ENCODE data around the gene CLK3. TPM values are rescaled to one million over a fixed set of nuclear protein-coding genes. Genes with fewer than 3 reads are reported as not detected.
"Not testable (repeated sequence)": the region's sequence is repeated elsewhere in the genome, so short reads cannot be mapped to it uniquely, and the experiment has no call there.

Gene CLK3
- total RNA-seq, 2 experiments from 2014 or later, result 134 to 148 TPM

DNA sequence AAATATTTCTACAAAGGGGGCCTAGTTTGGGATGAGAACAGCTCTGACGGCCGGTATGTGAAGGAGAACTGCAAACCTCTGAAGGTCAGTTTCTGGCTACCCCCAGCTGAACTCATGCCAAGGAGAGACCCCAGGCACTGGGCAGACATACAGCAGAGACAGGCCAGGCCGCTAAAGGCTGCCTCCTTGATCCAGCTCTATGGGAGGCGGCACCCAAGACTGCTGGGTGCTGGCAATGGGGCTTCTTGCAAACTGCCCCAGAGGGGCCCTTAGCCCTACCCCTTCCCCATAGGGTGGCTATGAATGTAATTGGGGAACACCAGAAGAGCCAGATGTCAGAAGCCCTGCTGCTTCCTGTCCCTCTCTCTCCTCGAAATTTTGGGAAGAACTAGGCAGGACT, 13.3 kb downstream of the CLK3 start:
- Mint-ChIP-seq H3K27ac (no peak overlapping the region), H3K4me1 (peaks cover 24% of the 10 kb centered on the region), H3K4me3 (no peak overlapping the region), H3K36me3 (peaks cover 29% of the 10 kb centered on the region), H3K27me3 (no peaks in the 10 kb centered on the region), H3K9me3 (no peaks in the 10 kb centered on the region)
- POLR2A ChIA-PET, result no interaction called here
- ATAC-seq (ENCODE audit: low read depth) (no peak), DNase-seq (no peak)

DNA sequence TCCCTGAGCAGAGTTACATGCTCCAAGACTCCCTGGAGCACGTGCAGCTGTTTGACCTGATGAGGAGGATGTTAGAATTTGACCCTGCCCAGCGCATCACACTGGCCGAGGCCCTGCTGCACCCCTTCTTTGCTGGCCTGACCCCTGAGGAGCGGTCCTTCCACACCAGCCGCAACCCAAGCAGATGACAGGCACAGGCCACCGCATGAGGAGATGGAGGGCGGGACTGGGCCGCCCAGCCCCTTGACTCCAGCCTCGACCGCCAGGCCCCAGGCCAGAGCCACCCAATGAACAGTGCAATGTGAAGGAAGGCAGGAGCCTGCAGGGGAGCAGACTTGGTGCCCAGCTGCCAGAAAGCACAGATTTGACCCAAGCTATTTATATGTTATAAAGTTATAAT, 14.1 kb downstream of the CLK3 start:
- H3K4me1 Mint-ChIP-seq, result peaks cover 24% of the 10 kb centered on the region
- H3K9me3 Mint-ChIP-seq; DNase-seq; POLR2A ChIA-PET; H3K27ac Mint-ChIP-seq; ATAC-seq (ENCODE audit: low read depth); H3K27me3 Mint-ChIP-seq; H3K4me3 Mint-ChIP-seq: not testable (repeated sequence)
- H3K36me3 Mint-ChIP-seq, result peaks cover 27% of the 10 kb centered on the region

- H3K36me3 Mint-ChIP-seq, result peaks cover 28% of the 10 kb centered on the region
- H3K4me1 Mint-ChIP-seq, result peaks cover 29% of the 10 kb centered on the region
- H3K27me3 Mint-ChIP-seq, result no peaks in the 10 kb centered on the region
- POLR2A ChIA-PET, result interaction anchor here (0.7 to 2.9 kb wide), 3 partner anchors 14 to 160 kb away, joined by 3 to 18 read pairs (median 4); partner anchors contain the start of gene CLK3
- no peak overlapping the region for H3K4me3 Mint-ChIP-seq
- H3K27ac Mint-ChIP-seq, result no peak overlapping the region
- no peak for ATAC-seq (ENCODE audit: low read depth)
- DNase-seq, result no peak
- H3K9me3 Mint-ChIP-seq, result no peaks in the 10 kb centered on the region
These were observed 14.8 kb downstream of the CLK3 start for GRCh38 chr15:74630284-74631086.

GRCh38 chr15:74631087-74631385, 15.4 kb downstream of the CLK3 start:
- ATAC-seq (ENCODE audit: low read depth) (no peak), DNase-seq (no peak)
- Mint-ChIP-seq H3K4me3 (no peak overlapping the region), H3K27ac (no peak overlapping the region), H3K27me3 (no peaks in the 10 kb centered on the region), H3K36me3 (peaks cover 26% of the 10 kb centered on the region), H3K9me3 (no peaks in the 10 kb centered on the region), H3K4me1 (peaks cover 28% of the 10 kb centered on the region)
- POLR2A ChIA-PET, result interaction anchor here (0.7 to 2.9 kb wide), 3 partner anchors 15 to 252 kb away, joined by 4 to 18 read pairs (median 5); partner anchors contain the start of gene CLK3

DNA sequence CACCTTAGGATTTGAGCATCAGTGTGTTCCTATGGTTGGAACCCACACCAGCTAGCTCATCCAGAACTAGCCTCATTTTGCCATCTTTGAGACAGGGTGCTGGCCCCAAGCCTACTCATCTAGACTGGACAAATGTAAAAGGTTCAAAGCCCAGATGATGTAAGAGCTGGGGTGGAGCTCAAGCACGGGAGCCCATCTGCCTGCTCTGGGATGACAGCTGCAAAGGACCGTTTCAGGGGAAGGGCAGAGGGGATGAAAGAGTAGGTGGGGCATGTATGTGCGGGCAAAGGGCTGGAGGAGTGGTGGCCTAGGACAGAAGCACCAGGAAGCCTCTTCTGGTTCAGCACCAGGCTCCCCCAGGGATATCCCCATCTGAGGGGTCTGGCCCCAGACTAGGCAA, 15.8 kb downstream of the CLK3 start:
- Mint-ChIP-seq H3K27me3 (no peaks in the 10 kb centered on the region), H3K4me1 (peaks cover 25% of the 10 kb centered on the region), H3K4me3 (no peak overlapping the region), H3K36me3 (peaks cover 24% of the 10 kb centered on the region), H3K9me3 (no peaks in the 10 kb centered on the region), H3K27ac (no peak overlapping the region)
- ATAC-seq (ENCODE audit: low read depth), result no peak
- DNase-seq, result no peak
- POLR2A ChIA-PET, result interaction anchor here (0.7 to 2.9 kb wide), 6 partner anchors 15 to 257 kb away, joined by 3 to 18 read pairs (median 4); partner anchors contain the start of gene CLK3

DNA sequence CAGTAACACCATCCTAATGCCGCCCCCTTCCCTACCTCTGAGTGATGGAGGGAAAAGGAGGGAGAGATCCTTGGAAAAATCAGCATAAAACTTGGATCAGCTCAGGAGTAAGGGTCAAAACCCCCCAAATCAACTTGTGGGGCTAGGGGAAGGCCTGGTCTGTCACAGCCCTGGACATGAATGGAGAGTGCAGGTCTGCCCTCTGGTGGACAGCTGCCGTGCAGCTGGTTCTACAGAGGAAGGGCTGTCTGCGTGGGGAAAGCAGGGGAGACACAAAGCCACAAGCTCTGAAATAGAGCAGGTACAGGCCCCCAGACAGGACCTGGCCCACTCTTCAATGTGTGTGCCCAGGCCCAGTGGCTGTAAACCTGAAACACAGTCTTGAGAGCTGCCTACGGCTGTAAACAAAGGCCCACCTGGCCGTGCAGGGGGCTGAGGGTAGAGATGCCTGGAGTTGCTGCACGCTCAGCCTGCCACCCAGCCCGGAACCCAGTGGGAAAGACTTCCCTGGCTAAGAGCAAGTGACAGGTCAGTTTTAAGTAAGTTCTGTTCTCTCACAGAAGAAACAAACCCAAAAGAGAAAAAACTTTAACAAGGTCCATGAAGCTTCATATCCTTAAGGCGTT, 16.4 kb downstream of the CLK3 start:
- POLR2A ChIA-PET, result interaction anchor here (0.8 to 2.9 kb wide), 6 partner anchors 16 to 257 kb away, joined by 3 to 18 read pairs (median 4); partner anchors contain the start of gene CLK3
- no peak overlapping the region for H3K4me3 Mint-ChIP-seq
- DNase-seq (peak; percentile 72), ATAC-seq (ENCODE audit: low read depth) (peak; percentile 54)
- H3K27me3 Mint-ChIP-seq, result no peaks in the 10 kb centered on the region
- H3K4me1 Mint-ChIP-seq, result peaks cover 20% of the 10 kb centered on the region
- peak overlapping the region; percentile 38 for H3K27ac Mint-ChIP-seq
- H3K9me3 Mint-ChIP-seq, result no peaks in the 10 kb centered on the region
- H3K36me3 Mint-ChIP-seq, result peaks cover 24% of the 10 kb centered on the region

DNA sequence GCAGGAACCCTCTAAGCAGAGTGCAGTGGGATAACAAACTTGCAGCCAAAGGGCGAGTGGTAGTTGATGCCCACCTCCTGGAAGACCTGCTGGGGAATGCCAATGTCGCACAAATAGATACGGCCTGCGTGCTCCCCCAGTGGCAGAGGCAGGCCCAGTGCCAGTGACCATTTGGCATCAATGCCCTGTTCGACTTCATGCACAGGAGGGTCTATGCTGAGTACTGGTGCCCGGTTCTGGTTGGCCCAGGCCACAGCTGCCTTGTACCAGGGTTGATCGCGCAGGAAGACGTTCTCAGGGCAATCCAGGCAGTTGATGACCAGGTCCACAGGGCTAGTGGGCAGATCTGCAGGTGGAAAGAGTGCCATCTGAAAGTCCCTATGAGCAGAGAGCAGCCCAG, 17.0 kb downstream of the CLK3 start:
- Mint-ChIP-seq H3K36me3 (peaks cover 20% of the 10 kb centered on the region), H3K9me3 (no peaks in the 10 kb centered on the region), H3K27ac (no peak overlapping the region), H3K27me3 (no peaks in the 10 kb centered on the region), H3K4me3 (no peak overlapping the region), H3K4me1 (peaks cover 16% of the 10 kb centered on the region)
- POLR2A ChIA-PET, result interaction anchor here (0.9 to 2.9 kb wide), 4 partner anchors 16 to 258 kb away, joined by 3 to 18 read pairs (median 4); partner anchors contain the start of gene CLK3
- no peak for ATAC-seq (ENCODE audit: low read depth)
- DNase-seq, result no peak

- Mint-ChIP-seq H3K27me3 (no peaks in the 10 kb centered on the region), H3K36me3 (peaks cover 19% of the 10 kb centered on the region), H3K27ac (no peak overlapping the region), H3K9me3 (no peaks in the 10 kb centered on the region), H3K4me1 (peaks cover 13% of the 10 kb centered on the region), H3K4me3 (no peak overlapping the region)
- POLR2A ChIA-PET, result interaction anchor here (0.9 to 1.7 kb wide), 3 partner anchors 135 to 160 kb away, joined by 3 to 6 read pairs (median 4); no protein-coding TSS in a partner anchor
- ATAC-seq (ENCODE audit: low read depth), result no peak
- DNase-seq, result no peak
These were observed 18.1 kb downstream of the CLK3 start for GRCh38 chr15:74633781-74634180.

DNA sequence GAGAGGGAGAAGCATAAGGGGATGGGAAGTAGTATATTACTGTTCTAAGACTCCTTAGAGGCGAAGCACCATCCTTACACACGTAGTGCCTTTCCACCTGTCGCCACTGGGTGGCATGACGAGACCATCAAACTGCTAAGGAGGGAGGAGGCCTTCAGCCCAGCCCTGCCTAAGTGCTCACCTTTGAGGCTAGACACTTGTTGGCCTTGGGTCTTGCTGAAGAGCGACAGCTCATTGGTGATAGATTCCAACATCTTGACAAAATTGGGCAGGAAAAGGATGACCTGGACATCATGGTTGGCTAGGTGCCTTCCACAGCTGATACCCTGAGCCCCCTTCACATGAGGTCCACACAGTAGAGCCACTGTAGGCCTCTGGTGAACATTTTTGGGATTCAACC, 19.6 kb downstream of the CLK3 start:
- H3K9me3 Mint-ChIP-seq, result no peaks in the 10 kb centered on the region
- DNase-seq (peak; percentile 78), ATAC-seq (ENCODE audit: low read depth) (peak; percentile 80)
- H3K4me3 Mint-ChIP-seq, result no peak overlapping the region
- peaks cover 18% of the 10 kb centered on the region for H3K36me3 Mint-ChIP-seq
- no peaks in the 10 kb centered on the region for H3K27me3 Mint-ChIP-seq
- peaks cover 11% of the 10 kb centered on the region for H3K4me1 Mint-ChIP-seq
- POLR2A ChIA-PET, result interaction anchor here (1.7 kb wide), 1 partner anchor 134 kb away, joined by 6 read pairs; no protein-coding TSS in a partner anchor
- no peak overlapping the region for H3K27ac Mint-ChIP-seq

- H3K27ac Mint-ChIP-seq, result no peak overlapping the region
- POLR2A ChIA-PET, result no interaction called here
These were observed 21.3 kb downstream of the CLK3 start for GRCh38 chr15:74636984-74637383.

DNA sequence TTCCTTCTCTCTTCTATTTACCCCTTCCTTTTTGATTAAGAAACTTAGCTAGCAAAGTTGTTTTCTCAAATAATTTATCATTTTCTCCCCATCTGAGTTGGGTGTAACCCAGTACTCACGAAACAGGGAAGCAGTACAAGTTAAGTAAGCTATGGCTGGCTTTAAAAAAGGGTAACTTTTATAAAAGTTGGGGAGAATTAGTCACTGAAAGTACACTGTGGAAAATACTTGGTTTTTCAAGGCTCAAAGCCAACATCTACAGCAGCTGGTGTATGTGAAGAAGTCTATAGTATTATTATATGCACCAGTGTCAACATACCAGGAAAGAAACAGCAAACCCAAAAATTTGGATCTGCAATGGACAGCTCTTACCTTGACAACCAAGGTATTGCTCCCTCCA, 25.5 kb downstream of the CLK3 start:
- H3K9me3 Mint-ChIP-seq, result no peaks in the 10 kb centered on the region
- H3K27me3 Mint-ChIP-seq, result no peaks in the 10 kb centered on the region
- H3K4me3 Mint-ChIP-seq, result no peak overlapping the region
- POLR2A ChIA-PET, result no interaction called here
- H3K36me3 Mint-ChIP-seq, result peaks cover 11% of the 10 kb centered on the region
- peak overlapping the region; percentile 63 for H3K27ac Mint-ChIP-seq
- DNase-seq (no peak), ATAC-seq (ENCODE audit: low read depth) (no peak)
- H3K4me1 Mint-ChIP-seq, result peaks cover 15% of the 10 kb centered on the region

More at GRCh38 chr15:74636984-74637383, 21.3 kb downstream of the CLK3 start:
- ATAC-seq (ENCODE audit: low read depth) (no peak), DNase-seq (no peak)
- H3K36me3 Mint-ChIP-seq, result peaks cover 17% of the 10 kb centered on the region
- H3K4me1 Mint-ChIP-seq, result peaks cover 11% of the 10 kb centered on the region
- no peaks in the 10 kb centered on the region for H3K9me3 Mint-ChIP-seq
- H3K4me3 Mint-ChIP-seq, result no peak overlapping the region
- H3K27me3 Mint-ChIP-seq, result no peaks in the 10 kb centered on the region

DNA sequence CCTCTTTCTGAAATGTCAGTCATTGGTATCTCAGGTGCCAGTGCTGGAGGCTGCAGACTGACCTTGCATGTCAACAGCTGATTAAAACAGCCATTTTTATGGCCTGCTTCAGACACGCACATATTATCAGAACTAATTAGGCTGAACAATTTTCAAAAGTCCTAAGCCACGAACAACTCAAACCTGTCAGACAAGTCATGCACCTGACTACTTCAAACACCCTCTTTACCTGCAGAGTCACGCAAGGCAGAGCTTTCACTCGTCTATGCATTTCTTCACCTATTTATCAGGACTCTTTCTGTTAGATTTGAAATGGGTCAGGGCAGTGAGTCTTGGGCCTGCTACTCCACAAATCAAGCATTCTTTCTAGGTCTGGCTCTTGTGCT, 26.7 kb downstream of the CLK3 start:
- H3K4me3 Mint-ChIP-seq, result no peak overlapping the region
- H3K9me3 Mint-ChIP-seq, result no peaks in the 10 kb centered on the region
- ATAC-seq (ENCODE audit: low read depth) (no peak), DNase-seq (no peak)
- H3K27me3 Mint-ChIP-seq, result no peaks in the 10 kb centered on the region
- POLR2A ChIA-PET, result no interaction called here
- H3K27ac Mint-ChIP-seq, result no peak overlapping the region
- H3K36me3 Mint-ChIP-seq, result peaks cover 11% of the 10 kb centered on the region
- H3K4me1 Mint-ChIP-seq, result peaks cover 15% of the 10 kb centered on the region

DNA sequence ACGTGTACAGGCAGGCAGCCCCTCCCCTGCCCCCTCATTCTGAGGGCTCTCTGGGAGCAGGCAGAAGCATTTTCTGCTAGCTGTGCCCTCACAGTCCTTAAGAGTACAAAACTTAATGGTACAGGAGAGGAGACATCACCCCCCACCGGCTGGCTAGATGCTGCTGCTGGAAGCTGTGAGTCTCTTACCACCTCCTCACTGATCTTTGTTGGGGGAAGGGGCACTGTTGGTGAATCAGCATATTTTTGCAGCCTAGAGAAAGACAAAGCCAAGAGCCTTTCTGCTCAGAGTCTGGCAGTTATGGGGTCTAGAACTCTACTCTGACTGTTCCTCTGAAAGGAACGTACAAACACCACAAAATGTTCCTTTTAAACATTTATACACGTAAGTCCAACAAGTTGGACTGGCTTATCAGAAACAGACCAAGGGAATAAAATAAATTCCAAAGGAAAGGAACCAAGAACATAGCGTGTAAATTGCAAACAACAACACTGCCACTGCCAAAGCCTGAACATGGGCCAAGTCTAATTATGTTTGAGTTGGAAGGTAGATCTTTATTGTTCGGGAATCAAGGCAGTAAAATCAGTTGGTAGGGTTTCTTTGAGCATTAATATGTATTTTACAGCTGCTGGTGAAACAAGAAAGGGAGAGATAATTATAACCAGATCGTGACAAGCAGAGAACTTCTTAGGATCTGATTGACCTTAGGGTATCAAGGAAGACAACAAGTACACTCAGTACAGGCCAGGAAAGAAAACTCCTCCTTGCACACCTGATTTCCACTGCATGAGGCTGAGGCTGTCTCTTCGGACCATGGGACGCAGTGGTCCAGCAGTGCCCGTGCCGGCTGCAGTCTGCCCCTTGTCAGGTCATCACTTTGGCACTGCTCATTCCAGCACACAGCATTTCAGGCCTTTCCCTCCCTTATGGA, 27.4 kb downstream of the CLK3 start:
- no peak overlapping the region for H3K27ac Mint-ChIP-seq

More for the DNA sequence above, 27.4 kb downstream of the CLK3 start:
- ATAC-seq (ENCODE audit: low read depth), result no peak
- Mint-ChIP-seq H3K4me1 (peaks cover 15% of the 10 kb centered on the region), H3K4me3 (no peak overlapping the region), H3K9me3 (no peaks in the 10 kb centered on the region), H3K27me3 (no peaks in the 10 kb centered on the region), H3K36me3 (peaks cover 9% of the 10 kb centered on the region)
- no peak for DNase-seq
- POLR2A ChIA-PET, result no interaction called here

Measured in activated naive CD8-positive, alpha-beta T cell treated with anti-CD3 and anti-CD28 coated beads, Interleukin-2, amount 10 ng/mL, durations not matched to agents 7 days and 5 days (primary cell).